A673 (cell line): Measurements from ENCODE around the gene COL16A1. TPM values are rescaled to one million over a fixed set of nuclear protein-coding genes. Genes with fewer than 3 reads are reported as not detected.

Experiments used
- BruUV-seq: library from RNA; stranded (reverse); fragments of 400-500 nt; replicated peaks from 2 replicates; lab custom pipeline; 2021; lab: Mats Ljungman, UMichigan
- CTCF ChIA-PET: fragments of 300-600 bp; sonication (Branson Sonifier 250); formaldehyde crosslinking; loops from one replicate; lab custom pipeline; 2022; ENCODE audit warnings: antibody characterized with exemption; lab: Charles Lee
- POLR2A ChIA-PET: fragments of 300-600 bp; sonication (Branson Sonifier 250); formaldehyde crosslinking; loops from one replicate; lab custom pipeline; 2022; ENCODE audit warnings: antibody characterized with exemption; ENCODE audit not compliant: low non-redundant PET; lab: Charles Lee
- DNase-seq: peaks from one replicate; pipeline ENCODE4 v3.0.0-alpha.2; 2015; ENCODE audit warnings: low spot score
- H3K27ac ChIP-seq: fragments of 200-600 bp; sonication (generic); 2 replicates; pipeline ENCODE4 v1.5.1; 2016; ENCODE audit warnings: mixed run types, low read depth, mild to moderate bottlenecking, mixed read lengths, antibody characterized with exemption, low read length; ENCODE audit not compliant: poor library complexity, severe bottlenecking
- H3K27me3 ChIP-seq: fragments of 200-600 bp; sonication (generic); replicated peaks from 2 replicates; pipeline ENCODE4 v1.6.1; 2017; ENCODE audit warnings: mixed run types, low read depth, mild to moderate bottlenecking, mixed read lengths, antibody characterized with exemption, low read length; ENCODE audit not compliant: insufficient read depth, poor library complexity
- H3K36me3 ChIP-seq: fragments of 200-600 bp; sonication (generic); 2 replicates; pipeline ENCODE4 v1.6.1; 2016; ENCODE audit warnings: mixed run types, mild to moderate bottlenecking, mixed read lengths, antibody characterized with exemption, low read length; ENCODE audit not compliant: insufficient read depth, poor library complexity, severe bottlenecking
- H3K4me1 ChIP-seq: fragments of 200-600 bp; sonication (generic); 2 replicates; pipeline ENCODE4 v1.6.1; 2017; ENCODE audit warnings: mixed run types, mild to moderate bottlenecking, mixed read lengths, antibody characterized with exemption, low read length; ENCODE audit not compliant: insufficient read depth, poor library complexity, severe bottlenecking
- H3K4me3 ChIP-seq: fragments of 200-600 bp; sonication (generic); 2 replicates; pipeline ENCODE4 v1.5.1; 2016; ENCODE audit warnings: low read depth, mixed run types, mild to moderate bottlenecking, mixed read lengths, low read length; ENCODE audit not compliant: poor library complexity, severe bottlenecking
- H3K9me3 ChIP-seq: fragments of 200-600 bp; sonication (generic); 2 replicates; pipeline ENCODE4 v1.6.1; 2016; ENCODE audit warnings: mixed run types, low read depth, mild to moderate bottlenecking, mixed read lengths, antibody characterized with exemption, low read length; ENCODE audit not compliant: poor library complexity, severe bottlenecking
- CTCF ChIP-seq: fragments of 300-800, 200-600 bp; sonication (generic); conservative IDR thresholded peaks from 2 replicates; pipeline ENCODE4 v1.5.1; 2017; ENCODE audit warnings: low read depth, mild to moderate bottlenecking, antibody characterized with exemption, low read length, moderate library complexity, mixed read lengths
- EZH2 ChIP-seq: fragments of 200-600 bp; sonication (generic); IDR thresholded peaks from 2 replicates; pipeline ENCODE4 v1.6.1; 2017; ENCODE audit warnings: borderline replicate concordance, low read depth, mild to moderate bottlenecking, mixed read lengths, antibody characterized with exemption, low read length; ENCODE audit not compliant: poor library complexity, severe bottlenecking
- intact Hi-C: fragments of 100-400 bp; cut with micrococcal nuclease; formaldehyde crosslinking; loops from one replicate; pipeline ENCODE4 v1.10.0; 2022; ENCODE audit not compliant: unreplicated experiment
- total RNA-seq: library from RNA; stranded (reverse); gene quantifications from 2 replicates; pipeline ENCODE4 v1.2.3, GENCODE V29; 2021

COL16A1 gene
- total RNA-seq, 1 experiment from 2014 or later, result 26.6 TPM

- TF ChIP-seq CTCF (no peak), EZH2 (no peak)
- H3K27ac ChIP-seq, result no peak overlapping the region
- ChIA-PET POLR2A (no interaction called here), CTCF (interaction anchor here (0.7 kb wide), 1 partner anchor 85 kb away, joined by 3 read pairs; no protein-coding TSS in a partner anchor)
- no peaks in the 10 kb centered on the region for H3K27me3 ChIP-seq
- H3K9me3 ChIP-seq, result no peaks in the 10 kb centered on the region
- no peak overlapping the region for H3K4me3 ChIP-seq
- intact Hi-C loops, result no loop called here
- no peak for DNase-seq
- no peaks in the 10 kb centered on the region for H3K36me3 ChIP-seq
- no TSS peak for BruUV-seq
- H3K4me1 ChIP-seq, result peaks cover 11% of the 10 kb centered on the region
Measured at GRCh38 chr1:31742462-31743212, 38.8 kb upstream of the COL16A1 start.

GRCh38 chr1:31739346-31739745, 35.5 kb upstream of the COL16A1 start:
- intact Hi-C loops, result no loop called here
- Histone ChIP-seq H3K27me3 (no peaks in the 10 kb centered on the region), H3K36me3 (no peaks in the 10 kb centered on the region), H3K4me1 (peaks cover 7% of the 10 kb centered on the region), H3K4me3 (no peak overlapping the region), H3K9me3 (no peaks in the 10 kb centered on the region), H3K27ac (no peak overlapping the region)
- ChIA-PET POLR2A (no interaction called here), CTCF (no interaction called here)
- peak; percentile 67 for DNase-seq
- no peak for TF ChIP-seq CTCF
- no peak for TF ChIP-seq EZH2
- no TSS peak for BruUV-seq

GRCh38 chr1:31736675-31737074, 32.9 kb upstream of the COL16A1 start:
- Histone ChIP-seq H3K4me1 (peaks cover 7% of the 10 kb centered on the region), H3K9me3 (no peaks in the 10 kb centered on the region), H3K4me3 (no peak overlapping the region), H3K36me3 (no peaks in the 10 kb centered on the region), H3K27me3 (no peaks in the 10 kb centered on the region), H3K27ac (no peak overlapping the region)
- no peak for TF ChIP-seq CTCF
- no peak for TF ChIP-seq EZH2
- intact Hi-C loops, result no loop called here
- POLR2A ChIA-PET, result no interaction called here
- DNase-seq, result no peak
- BruUV-seq, result no TSS peak
- CTCF ChIA-PET, result no interaction called here
